NCI-H187 treated with DMSO at 0.1 percent for 48 hours (cell line): ENCODE measurements around the gene FRMPD2.
"Not testable (repeated sequence)": the region's sequence is repeated elsewhere in the genome, so short reads cannot be mapped to it uniquely, and the experiment has no call there.

Experiments
- DNase-seq: peaks from one replicate; lab custom pipeline; 2025; lab: John Stamatoyannopoulos, UW

The FRMPD2 gene

DNA sequence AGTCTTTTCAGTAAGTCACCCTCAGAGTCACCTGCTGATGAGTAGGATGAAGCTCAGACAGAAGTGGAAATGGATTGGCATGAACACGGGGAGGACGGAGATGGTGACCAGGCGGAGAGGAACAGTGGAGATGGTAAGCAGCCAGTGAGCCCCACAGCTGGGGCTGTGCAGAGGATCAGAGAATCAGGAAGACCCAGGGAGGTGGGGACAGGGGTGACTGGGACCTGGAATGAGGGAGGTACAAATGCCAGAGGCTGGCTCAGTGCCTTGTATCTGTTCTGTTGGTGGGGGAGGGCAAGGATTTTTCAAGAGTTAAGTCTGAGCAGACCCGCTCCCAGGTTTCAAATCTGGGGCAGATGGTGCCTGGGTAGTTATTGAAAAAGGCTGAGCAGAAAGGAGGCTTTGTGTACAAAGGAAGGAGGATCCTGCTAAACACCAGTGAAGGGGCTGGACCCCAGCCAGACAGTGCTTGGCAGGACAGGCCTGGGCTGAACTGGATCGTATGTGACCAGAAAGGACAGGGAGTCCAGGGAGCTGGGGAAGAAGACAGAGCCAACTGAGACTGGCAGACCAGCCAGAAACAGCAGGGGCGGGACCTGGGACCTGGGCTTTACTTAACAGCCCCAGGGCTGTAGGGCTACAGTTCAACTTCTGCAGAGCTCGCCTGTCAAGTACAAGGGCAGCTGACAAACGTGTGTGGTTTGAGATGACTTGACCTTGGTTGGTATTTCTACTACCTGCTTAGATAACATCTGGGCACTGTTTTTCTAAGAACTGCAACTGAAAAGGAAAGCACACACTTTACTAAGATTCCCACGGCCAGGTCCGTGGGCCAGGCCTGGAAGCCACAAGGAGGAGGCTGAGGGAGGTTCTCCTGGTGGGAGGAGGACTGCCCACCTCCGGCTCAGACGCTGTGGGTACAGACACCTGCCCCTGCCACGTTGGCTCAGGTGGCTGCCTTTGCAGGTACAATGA, 13.2 kb upstream of the FRMPD2 start:
- no peak for DNase-seq

DNA sequence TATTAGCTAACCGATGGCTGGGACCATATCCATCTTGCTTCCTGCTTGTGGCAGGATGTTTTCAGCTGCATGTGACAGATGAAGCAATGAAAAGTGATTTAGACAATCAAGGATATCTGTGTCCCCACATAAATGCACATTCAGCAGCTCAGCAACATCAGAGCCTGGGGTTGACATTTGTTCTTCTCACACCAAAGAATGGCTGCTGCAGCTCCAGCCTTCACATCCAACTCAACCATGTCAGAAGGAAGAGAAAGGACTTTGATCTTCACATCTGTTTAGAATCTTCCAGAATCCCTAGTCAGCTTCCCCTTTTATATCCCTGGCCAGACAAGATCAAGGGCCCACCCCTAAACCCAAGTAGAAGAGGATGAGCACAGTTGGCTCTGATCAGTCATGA, 11.9 kb upstream of the FRMPD2 start:
- no peak for DNase-seq

DNA sequence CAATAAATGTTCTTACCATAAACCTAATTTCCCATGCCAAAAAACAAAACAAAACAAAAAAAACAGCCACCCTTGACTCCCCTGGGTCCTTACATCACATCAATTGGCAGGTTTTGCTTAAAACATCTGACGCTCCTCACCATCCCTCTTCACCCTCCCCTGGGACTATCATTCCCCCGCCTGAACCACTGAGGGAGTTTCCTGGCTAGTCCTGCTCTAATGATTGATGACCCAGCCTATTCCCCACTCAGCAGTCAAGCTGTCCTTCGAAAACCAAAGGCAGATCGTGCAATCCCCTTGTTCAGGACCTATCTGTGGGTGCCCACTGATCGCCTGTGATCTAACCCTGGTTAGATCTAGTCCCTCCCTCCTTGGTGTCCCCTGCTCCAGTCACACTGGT, 11.2 kb upstream of the FRMPD2 start:
- no peak for DNase-seq

- DNase-seq = no peak
Measured at GRCh38 chr10:48284811-48285210, 10.3 kb upstream of the FRMPD2 start.

GRCh38 chr10:48284002-48284546, 9.6 kb upstream of the FRMPD2 start:
- DNase-seq = no peak

DNA sequence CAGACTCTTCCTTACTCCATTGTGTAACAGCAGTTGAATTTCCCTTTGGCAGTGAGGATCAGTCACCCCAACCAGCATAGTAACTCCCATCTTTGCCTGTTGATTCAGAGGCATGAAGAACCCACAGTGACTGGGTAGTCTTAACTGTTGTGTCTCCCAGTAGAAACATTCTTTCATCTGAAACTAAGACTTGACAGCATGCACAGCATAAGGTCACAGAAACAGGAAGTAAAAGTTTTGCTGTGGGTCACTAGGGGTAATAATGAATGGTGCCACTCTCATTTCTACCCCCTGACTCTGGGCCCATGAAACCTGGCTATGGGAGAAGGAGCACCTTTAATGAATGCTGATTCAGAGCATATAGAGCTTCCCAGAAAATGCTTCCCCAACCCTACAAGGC, 8.3 kb upstream of the FRMPD2 start:
- no peak for DNase-seq

GRCh38 chr10:48281697-48282096, 7.2 kb upstream of the FRMPD2 start:
- not testable (repeated sequence) for DNase-seq

GRCh38 chr10:48279081-48279751, 4.7 kb upstream of the FRMPD2 start:
- no peak for DNase-seq

GRCh38 chr10:48277093-48277492, 2.6 kb upstream of the FRMPD2 start:
- no peak for DNase-seq

- DNase-seq = no peak
Measured at GRCh38 chr10:48273741-48274140, 755 bp downstream of the FRMPD2 start.

- no peak for DNase-seq
Measured at GRCh38 chr10:48272682-48273081, 1.8 kb downstream of the FRMPD2 start.

DNA sequence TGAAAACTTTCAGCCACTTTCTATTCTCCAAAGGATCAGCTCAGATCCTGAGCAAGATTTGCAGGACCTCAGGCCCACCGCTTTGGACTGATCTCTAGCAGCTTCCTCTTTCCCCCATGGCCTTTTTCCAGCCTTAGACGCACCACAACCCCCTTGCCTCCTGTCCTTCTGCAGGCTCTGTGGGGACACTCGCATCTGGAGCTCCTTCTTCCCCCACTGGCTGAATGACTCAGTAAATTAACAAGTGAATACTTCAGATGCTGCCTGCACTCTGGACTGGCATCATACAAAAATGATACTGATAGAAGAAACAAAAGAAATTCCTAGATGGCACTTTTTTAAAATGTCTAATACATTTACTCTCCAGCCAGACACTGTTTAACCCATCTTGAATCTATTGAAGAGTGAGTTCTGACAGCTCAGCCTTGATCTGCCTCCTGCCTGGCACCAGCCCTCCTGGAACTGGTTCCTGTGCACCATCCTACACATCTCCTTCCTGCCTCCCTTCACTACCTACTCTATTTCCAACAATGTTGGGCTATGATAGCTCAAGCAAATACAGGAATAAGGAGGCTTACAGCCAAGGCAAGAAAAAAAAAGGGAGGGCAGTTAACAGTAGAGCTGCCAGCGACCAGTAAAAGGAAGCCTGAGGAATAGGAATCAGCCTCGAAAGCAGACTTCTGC, 3.3 kb downstream of the FRMPD2 start:
- no peak for DNase-seq

DNA sequence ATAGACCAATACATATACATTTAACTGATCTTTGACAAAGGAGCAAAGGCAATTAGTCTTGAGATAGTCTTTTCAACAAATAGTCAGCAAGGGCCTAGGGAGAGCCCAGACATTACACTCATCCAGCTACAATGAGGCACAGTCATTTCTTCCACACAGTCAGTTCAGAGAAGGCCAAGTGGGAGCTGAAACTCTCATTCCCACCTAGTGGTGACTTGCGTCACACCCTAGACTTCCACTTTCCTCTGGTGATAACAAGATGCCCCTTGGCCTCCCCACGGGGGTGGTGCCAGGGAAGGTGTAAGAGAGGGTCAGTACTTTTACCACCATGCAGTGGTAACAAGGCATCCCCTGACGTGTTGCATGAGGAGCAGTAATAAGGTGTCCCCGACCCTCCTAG, 8.0 kb downstream of the FRMPD2 start:
- no peak for DNase-seq

DNA sequence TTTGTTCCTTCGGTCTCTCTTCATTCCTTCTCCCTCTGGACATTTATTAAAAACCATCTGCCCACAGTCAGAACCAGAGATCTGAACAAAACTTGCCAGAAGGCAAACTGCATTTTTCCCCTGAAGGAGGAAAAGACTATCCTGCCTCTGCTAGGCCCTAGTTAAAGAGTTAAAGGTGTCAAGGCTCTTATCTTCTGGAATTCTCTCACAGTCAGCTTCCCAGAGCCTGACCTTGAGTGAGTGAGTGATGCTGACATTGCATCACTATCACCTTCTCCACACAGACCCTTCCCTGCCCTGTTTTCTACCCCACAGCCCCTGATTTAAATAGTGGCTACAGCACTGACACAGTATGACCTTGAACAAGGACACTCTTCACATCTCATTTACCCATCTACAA, 16.4 kb downstream of the FRMPD2 start:
- DNase-seq = no peak

GRCh38 chr10:48257407-48257961, 17.0 kb downstream of the FRMPD2 start:
- DNase-seq = no peak

GRCh38 chr10:48255722-48256121, 18.8 kb downstream of the FRMPD2 start:
- no peak for DNase-seq

DNA sequence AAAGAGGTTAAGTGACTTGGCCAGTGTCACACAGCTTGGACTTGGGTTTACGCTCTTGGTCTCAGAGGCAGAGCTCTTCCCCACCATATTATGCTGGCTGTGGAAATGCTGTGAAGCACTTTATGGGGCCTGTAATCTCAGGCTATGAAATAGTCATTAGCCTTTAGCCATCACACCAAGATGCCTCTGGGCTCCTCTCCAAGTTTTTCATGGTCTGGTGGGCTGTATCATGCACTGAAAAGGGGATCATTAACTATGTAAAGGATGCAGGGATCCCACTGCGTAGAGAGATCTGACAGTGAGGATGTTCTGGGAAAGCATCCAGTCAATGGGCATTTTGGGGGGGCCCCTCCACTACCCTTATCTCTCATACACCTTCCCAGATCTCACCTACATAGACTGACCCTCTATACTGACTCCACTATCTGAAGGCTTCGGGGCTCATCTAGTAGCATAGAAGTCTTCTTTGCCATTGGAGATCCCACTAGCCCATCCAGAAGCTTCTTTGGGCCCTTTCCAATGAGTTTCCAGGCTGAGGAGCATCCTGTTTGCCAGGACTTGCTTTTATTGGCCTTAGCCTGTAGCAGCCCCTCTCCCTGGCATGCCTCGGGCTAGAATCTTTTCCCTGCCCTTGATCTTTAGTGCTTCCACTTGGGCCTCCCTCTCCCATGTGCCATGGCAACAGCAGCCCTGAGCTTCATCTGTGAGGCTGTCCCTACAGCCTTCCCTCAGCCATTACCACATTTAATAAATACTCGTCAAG, 19.6 kb downstream of the FRMPD2 start:
- DNase-seq = no peak

- no peak for DNase-seq
Measured at GRCh38 chr10:48253970-48254657, 20.4 kb downstream of the FRMPD2 start.

- no peak for DNase-seq
Measured at GRCh38 chr10:48252354-48252650, 22.2 kb downstream of the FRMPD2 start.

- no peak for DNase-seq
Measured at GRCh38 chr10:48251525-48252353, 22.8 kb downstream of the FRMPD2 start.
